HG02973 (cell line): ENCODE results near the gene AGL.
"Not testable (repeated sequence)": the region's sequence is repeated elsewhere in the genome, so short reads cannot be mapped to it uniquely, and the experiment has no call there.

Experiments used
- ATAC-seq: cut with Tn5 transposase; IDR thresholded peaks from one replicate; pipeline ENCODE4 v1.9.1; 2021; ENCODE audit warnings: moderate library complexity; ENCODE audit not compliant: unreplicated experiment

The AGL gene

DNA sequence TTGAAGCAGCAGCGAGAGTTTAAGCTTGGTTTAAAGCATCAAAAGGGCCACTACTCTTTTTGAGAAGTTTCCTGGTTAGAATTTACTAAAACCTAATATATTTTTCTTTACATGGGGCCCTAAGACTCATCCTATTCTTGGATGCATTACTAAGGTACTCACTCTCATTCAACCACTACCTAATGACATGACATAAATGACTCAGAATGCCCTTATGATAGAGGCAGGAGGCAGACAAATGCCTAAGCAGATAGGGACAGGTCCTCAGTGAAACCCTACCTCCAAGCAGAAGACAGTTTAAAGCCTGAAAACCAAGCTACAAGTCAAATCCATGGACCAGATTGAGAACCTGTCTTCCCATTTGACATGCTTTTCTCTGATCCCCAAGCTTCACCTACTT lies 85.4 kb downstream of the AGL start:
- no peak for ATAC-seq

DNA sequence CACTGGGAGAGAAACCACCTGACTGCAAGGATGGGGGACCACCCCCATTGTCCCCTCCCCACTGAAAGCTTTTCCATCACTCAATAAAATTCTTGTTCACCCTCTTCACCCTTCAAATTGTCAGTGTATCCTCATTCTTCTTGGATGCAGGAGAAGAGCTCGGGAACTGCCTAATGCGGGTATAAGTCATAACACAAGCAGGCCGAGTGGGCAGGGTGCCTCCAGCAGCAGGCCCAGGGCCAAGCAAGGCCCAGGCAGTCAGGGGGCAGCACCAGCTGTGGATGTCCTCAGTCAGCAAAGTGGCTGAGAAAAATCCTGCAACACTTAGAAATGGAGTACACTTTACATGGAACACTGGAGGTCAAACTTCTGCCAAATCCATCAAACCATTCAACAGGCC lies 85.9 kb downstream of the AGL start:
- no peak for ATAC-seq

DNA sequence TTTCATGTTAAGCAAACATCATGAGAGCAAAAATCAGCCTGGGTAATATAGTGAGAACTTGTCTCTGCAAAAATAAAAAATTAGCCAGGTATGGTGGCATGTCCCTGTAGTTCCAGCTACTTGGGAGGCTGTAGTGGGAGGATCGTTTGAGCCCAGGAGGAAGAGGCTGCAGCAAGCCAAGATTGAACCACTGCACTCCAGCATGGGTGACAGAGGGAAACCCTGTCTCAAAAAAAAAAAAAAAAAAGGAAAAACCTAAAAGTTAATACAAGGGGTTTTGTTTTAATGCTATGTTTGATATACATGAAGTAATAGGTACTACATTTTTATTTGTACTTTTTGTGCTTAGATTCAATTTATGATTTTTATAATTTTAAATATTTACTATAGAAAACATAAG lies 92.6 kb downstream of the AGL start:
- no peak for ATAC-seq

DNA sequence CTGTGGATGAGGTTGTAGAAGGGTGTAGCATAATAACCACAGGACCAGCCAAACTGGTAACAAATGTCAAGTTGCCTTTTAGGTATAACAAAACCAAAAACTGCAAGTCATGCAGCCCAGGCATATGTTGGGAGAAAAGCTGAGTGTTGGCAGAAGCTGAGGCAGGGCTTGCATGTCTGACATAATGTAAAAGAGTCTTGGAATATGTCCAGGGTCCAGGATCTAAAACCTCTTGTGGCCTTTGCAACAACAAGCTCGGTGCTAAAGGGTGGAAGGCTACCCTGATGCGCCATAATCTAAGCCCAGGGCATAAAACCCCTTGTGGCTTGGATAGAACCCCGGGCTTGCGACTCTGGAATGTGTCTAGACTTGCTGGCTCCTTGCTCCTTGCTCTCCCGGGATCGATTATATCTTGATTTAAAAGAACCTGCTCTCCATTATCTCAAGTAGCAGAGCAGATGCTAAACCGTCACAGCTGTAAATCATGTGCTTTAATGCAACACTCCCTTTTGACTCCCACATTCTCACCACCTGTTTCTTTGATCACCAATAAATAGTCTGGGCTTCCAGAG lies 93.1 kb downstream of the AGL start:
- no peak for ATAC-seq

DNA sequence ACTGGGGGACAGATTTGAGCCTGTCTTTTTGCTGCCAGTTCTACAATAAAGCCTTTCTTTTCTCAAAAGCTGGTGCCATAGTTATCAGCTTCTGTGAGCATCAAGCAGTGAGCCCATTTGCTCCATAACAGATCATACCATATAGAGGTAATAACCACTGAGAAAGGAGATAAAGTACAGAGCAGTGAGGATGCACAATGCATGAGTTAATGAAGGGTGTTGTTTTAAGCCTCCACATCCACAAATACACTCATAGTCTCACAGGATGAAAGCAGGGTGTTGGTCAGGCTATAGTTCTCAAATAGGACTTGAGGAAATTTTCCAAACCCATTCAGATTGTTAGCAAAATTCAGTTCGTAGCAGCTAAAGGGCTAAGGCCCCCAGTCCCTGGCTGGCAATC lies 94.0 kb downstream of the AGL start:
- ATAC-seq, result no peak

DNA sequence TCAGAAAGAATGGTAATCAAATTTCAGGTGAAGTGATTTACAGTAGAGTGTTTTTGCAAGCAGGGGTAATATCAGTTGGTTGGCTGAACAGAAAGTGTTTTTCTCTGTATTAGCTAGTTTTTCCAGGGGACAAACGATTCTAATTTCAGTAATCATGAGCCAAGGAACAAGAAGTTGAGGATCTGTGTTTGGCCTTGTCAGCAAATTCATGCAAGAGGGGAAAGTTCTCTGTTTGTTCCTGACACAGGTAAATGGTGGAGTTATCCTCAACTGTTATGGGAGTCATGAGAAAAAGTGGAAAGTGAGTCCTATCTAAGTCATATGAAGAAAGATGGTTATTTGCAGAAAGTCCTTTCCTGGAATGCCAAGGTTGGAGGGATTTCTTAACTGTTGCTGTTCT lies 95.0 kb downstream of the AGL start:
- ATAC-seq, result no peak

DNA sequence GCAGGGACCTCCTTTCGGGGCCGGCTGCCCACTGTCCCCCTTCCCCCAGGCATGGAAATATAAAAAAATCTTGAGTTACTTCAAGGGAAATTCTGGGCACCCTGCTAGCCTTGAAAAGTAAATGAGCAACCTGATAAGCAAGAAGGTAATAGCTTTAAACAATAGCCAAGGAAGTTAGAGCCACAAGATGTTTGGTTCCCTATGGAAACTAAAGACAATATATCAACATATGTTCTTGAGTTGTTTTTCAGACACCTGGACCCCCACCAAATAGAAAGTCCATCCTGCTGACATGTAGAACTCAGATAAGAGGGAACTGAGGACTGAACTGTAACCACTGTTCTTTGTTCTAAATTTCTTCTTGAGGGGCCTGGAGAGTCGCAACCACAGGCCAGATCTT lies 100.3 kb downstream of the AGL start:
- ATAC-seq, result no peak

DNA sequence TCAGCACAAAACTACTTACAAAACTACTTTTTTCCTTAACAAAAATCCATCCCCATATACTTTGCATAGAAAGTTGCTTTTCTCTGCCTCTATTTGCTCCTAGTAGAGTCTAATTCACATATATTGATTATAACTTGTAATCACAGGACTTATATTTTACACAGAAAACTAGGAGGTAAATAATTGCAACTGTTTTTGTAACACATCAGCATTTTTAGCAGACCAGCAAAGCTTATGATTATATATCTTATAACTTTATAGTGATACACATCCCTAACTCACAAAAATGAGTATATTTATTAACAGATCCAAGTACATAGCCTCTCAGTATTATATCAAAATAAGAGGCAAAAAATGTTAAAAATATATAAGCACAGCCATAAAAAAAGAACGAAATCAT lies 102.4 kb downstream of the AGL start:
- ATAC-seq, result no peak

DNA sequence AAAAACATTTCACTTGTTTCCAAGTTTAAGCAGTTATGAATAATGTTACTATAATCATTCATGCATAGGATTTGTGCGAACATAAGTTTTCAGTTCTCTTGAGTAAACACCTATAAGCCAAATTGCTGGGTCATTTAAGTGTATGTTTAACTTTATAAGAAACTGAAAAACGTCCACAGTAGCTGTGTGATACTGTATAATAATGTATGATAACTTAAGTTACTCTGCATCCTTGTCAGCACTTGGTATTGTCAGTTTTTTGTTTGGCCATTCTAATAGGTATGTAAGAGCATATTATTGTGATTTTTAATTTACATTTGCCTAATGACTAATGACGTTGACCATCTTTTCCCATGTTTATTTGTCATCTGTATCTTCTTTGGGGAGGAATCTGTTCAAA lies 105.2 kb downstream of the AGL start:
- ATAC-seq, result no peak

DNA sequence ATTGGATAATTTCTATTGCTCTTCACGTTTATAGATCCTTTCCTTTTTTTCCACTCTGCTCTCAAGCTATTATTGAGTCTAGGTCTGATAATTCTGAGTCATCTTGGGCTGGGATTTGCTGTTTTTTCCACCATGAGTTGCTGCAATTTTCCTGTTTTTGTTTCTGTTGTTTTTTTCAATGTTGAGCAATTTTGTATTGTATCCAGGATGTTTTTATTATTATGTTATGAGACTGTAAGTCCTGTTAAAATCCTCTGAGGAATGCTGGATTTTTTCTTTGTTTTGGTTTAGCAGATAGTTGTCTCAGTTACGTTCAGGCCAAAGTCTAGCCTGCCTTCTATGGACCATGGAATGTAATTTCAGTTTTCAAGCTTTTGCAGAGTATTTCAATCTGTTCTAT lies 106.6 kb downstream of the AGL start:
- no peak for ATAC-seq

DNA sequence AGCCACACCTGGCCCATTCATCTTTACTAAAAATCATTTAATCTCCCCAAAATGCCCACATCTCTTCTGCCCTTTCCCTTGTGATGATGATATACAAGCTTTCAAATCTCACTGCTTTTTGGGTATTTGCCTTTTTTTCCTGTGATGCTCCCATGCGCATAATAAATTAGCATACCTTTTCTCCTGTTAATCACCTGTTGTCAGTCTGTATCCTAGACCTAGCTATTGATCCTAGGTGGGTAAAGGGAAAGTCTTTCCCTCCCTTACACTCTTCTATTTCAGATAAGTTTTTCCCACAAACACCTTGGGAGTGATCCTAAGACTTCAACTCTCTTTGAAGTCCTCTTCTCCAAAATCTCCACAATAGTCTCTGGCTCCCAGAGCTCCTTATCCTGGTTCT lies 107.7 kb downstream of the AGL start:
- ATAC-seq, result no peak

DNA sequence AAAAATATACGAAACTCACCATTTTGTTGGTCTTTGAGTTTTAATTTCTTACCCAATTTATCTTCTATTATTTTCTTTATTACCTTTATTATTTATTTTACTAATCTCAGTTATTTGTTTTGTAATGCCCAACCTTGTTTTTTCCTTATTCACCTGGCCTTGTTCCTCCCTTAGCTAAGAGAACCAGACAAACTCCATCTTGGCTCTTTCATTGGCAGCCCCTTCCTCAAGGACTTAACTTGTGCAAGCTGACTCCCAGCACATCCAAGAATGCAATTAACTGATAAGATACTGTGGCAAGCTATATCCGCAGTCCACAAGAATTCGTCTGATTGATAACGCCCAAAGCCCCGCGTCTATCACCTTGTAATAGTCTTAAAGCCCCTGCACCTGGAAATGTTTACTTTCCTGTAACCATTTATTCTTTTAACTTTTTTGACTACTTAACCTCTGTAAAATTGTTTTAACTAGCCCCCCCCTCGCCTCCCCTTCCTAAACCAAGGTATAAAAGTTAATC lies 109.1 kb downstream of the AGL start:
- ATAC-seq, result not testable (repeated sequence)

DNA sequence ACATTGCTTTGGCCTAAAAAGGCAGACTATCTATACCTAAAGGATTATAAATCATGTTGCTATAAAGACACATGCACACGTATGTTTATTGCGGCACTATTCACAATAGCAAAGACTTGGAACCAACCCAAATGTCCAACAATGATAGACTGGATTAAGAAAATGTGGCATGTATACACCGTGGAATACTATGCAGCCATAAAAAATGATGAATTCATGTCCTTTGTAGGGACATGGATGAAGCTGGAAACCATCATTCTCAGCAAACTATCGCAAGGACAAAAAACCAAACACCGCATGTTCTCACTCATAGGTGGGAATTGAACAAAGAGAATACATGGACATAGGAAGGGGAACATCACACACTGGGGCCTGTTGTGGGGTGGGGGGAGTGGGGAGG lies 110.1 kb downstream of the AGL start:
- not testable (repeated sequence) for ATAC-seq

DNA sequence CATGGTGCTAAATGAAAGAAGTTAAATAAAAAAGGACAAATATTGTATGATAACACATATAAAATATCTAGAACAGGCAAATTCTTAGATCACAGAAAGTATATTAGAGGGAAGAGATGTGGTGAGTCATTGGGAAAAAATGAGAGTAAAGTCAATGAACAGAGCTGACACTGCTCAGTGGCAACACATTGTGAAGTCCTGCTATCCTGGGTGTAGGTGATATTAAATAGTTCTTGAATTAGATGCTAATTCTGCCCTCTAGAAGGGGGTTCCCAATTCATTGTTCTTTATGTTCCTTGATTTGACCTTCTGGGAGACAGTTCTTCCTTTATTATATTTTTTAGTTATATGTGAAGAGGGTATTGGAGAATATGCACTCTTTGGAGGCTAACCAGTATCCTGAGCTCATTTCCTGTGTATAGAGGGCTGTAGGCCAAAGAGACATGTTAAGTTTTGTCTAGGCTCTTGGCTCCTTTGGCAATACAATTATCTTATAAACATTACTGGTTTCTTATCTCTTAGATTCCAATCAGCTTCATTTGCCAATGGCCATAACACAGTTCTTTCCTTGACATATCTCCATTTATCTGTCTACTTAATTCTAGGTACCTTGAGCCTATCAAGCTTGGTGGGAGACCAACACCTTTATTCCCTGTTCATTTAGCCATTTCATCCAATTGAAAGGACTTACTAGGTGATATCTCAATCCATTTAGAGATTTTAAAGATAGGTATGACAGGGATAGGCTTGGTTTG lies 113.1 kb downstream of the AGL start:
- no peak for ATAC-seq

DNA sequence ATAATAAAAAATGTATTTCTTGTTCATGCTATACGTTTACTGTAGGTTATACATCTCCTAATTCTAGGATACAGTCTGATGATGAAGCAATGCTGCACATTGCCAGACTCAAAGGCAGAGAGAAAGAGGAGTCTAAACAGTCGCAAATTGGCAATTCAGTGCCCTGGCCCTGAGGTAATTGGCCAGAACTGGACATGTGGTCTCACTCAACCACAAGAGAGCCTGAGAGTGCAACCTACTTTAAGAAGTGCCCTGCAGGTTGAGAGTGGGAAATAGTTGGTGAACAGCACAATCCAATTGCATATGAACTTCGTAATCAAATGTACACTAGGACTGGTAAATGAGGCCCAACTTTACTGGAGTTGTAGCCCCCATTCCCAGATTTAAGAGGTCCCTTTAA lies 114.6 kb downstream of the AGL start:
- ATAC-seq, result no peak

DNA sequence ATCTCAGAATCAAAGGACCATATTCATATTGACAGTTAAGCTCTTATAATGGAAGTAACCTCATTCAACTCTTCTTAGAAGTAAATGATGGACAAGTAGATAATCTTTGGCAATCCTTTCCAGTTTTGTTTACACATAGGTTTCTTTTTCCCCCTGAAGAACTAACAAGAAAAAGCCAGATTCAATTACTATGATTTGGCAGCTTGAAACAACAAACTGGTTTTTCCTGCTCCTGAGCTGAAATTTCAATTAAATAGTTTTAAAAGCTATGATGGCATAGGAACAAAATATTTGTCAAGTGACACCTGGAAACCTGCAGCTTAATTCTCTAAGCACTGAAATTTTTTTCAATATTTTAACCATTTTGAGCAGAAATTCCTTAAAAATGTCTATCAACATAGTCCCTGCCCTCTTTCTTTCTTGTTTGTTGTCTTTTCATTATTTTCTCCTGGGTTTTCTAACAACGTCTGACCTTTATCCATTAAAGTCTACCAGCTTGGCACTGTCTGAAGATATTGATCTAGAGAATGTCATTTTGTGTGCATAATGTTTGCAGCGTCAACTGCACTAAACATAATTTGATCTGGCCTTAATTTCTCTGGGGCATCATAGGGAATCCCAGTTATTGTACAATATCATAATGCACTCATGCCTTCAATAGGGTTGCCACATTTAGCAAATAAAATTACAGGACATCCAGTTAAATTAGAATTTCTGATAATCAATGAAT lies 115.7 kb downstream of the AGL start:
- no peak for ATAC-seq

DNA sequence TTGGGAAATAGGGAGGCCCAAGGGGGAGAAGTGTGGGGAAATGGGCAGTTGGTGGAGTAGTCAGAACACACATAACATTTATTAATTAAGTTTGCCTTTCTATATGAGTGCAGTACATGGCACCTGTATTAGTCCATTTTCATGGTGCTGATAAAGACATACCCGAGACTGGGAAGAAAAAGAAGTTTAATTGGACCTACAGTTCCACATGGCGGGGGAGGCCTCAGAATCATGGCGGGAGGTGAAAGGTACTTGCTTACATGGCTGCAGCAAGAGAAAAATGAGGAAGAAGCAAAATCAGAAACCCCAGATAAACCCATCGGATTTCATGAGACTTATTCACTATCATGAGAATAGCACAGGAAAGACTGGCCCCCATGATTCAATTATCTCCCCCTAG lies 118.1 kb downstream of the AGL start:
- ATAC-seq, result no peak

DNA sequence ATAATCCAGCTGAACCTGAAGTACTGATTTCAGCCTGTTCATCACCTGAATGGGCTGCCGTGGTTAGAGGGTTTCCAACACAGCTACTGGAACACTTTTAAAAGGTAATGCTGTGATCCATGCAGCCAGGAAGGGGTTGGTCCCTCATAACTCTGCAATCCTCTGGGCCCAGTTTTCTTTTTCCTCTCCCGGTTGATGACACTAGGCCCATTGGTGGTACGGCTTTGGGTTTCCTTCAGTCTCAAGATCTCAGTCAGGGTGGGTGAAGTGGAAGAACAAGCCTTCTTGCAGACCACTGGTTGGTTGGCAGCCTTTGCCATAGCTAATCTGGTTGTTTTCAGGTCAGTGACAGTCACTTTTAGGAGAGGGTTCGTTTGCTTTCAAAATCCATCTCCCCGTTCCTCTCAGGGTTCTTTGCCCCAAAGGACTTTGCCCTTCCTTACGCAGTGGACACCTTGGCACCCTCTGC lies 119.1 kb downstream of the AGL start:
- peak; percentile 9 for ATAC-seq

DNA sequence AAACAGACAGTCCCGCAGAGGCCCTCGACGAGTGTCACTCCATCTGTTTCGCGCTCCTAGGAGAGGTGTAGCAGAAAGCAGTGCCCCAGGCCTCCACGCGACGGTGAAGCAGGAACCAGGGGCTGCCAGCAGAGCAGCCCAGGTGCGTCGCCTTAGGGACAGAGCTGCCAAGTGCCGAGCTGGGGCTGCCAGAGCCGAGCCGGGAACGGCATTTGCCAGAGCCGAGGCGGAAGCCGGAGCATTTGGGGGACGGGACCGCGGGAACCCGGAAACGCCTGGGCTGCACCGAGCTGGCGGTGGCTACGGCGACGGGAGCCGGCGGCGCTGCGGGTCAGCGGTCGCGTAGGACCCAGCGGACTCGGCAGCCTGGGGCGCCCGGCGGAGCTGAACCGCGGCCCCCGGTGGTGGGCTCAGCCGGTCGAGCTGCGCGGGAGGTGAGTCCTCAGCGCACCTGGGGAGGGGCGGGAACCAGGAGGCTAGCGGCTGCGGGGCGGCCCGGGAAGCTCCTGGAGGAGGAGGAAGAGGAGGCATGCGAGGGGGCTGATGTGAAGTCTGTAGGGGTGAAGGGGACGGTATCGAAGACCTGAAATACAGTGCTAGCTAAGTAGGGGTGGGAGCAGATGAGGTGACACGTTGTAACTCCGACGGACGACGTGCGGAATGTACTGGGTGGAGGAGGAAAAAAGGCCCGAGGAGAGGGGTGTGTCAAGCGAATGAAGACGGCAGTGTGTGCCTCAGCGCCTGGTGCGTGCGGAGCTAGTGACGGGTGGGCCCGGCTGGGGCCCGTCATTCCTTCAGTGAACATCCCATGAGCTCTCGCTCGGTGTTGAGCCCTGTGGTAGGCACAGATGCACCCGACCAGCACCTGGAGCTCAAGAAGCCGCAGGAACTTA lies 119.8 kb downstream of the AGL start, which contains the start of gene SLC35A3:
TSS of gene SLC35A3 (plus strand) at position 268 of the 893 bp plus-strand sequence. CDS start 23,559 bp downstream, outside the sequence.
- ATAC-seq, result peak; percentile 87

DNA sequence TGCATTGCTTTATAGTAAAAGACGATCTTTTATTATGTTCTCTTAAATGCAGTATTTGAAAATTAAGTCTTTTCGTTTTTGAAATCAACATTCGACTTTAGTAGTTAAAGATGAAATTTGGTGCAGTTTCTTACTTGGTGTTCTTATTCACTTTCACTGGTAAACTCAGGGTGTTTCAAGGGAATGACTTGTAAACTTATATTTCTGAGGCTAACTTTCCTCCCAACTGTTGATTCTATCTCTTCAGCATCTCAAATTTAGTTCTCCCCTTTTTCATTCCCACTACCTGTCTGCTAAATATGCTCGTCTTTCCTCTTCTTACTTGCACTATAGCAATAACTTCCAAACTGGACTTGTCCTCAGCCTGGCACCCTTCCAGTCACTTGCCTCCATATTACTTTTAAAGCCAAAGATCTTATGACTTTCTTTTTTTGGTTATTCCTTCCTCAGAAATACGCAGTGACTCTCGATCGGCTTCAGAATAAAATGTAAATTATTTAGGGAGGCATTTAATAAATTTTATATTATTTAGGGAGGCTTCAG lies 120.6 kb downstream of the AGL start:
- no peak for ATAC-seq
